Upper lobe of left lung (tissue), 6 donors: ENCODE data around the gene EPB41L1. TPM values are rescaled to one million over a fixed set of nuclear protein-coding genes. Genes with fewer than 3 reads are reported as not detected.
A peak's percentile ranks its signal among the peaks of the same experiment; 100 is the strongest.

Experiments
- ATAC-seq, 2 donors: fragments of 200-7000 bp; cut with Tn5 transposase; one replicate each; pipeline ENCODE4 v1.9.1; 2022; ENCODE audit warnings: mild to moderate bottlenecking in 2 of 2, moderate library complexity in 2 of 2; ENCODE audit not compliant: low FRiP score in 2 of 2
- DNase-seq, 2 donors: peaks; one replicate each; pipeline ENCODE4 v3.0.0-alpha.2; 2019 to 2020
- H3K27ac ChIP-seq, 4 donors: fragments of 200-600 bp; sonication (generic); one replicate each; pipeline ENCODE4 v1.5.1; 2016 to 2019
- H3K27me3 ChIP-seq, 4 donors: fragments of 200-600 bp; sonication (generic); one replicate each; pipeline ENCODE4 v1.5.1; 2017 to 2019
- H3K36me3 ChIP-seq, 4 donors: fragments of 200-600 bp; sonication (generic); one replicate each; pipeline ENCODE4 v1.5.1; 2016 to 2019
- H3K4me1 ChIP-seq, 4 donors: fragments of 200-600 bp; sonication (generic); one replicate each; pipeline ENCODE4 v1.5.1; 2018 to 2019
- H3K4me3 ChIP-seq, 4 donors: fragments of 200-600 bp; sonication (generic); one replicate each; pipeline ENCODE4 v1.5.1; 2017 to 2019; ENCODE audit warnings: mild to moderate bottlenecking in 2 of 4, moderate library complexity in 1 of 4
- H3K9me3 ChIP-seq, 4 donors: fragments of 200-600 bp; sonication (generic); one replicate each; pipeline ENCODE4 v1.5.1; 2018 to 2019
- EP300 ChIP-seq, 4 donors: sonication (generic); formaldehyde crosslinking; IDR thresholded peaks; one replicate each; pipeline ENCODE4 v1.5.1; 2017; ENCODE audit warnings: antibody characterized with exemption in 4 of 4, control low read depth in 2 of 4
- POLR2A ChIP-seq, 4 donors: fragments of 450-650 bp; IDR thresholded peaks; one replicate each; pipeline ENCODE4 v1.5.1; 2016 to 2017; ENCODE audit warnings: antibody characterized with exemption in 4 of 4, mild to moderate bottlenecking in 2 of 4
- POLR2AphosphoS5 ChIP-seq, 2 donors: sonication (generic); formaldehyde crosslinking; IDR thresholded peaks; one replicate each; pipeline ENCODE4 v1.5.1; 2017; ENCODE audit warnings: antibody characterized with exemption in 2 of 2
- WGBS, 2 donors: methylation state at CpG; one replicate each; pipeline ENCODE4 v1.1.5; 2017 to 2018; 5-methylcytosine and 5-hydroxymethylcytosine counted together
- total RNA-seq, 6 donors: library from RNA; depleted of rRNA in 4 of 6; stranded (reverse); fragments of >200 nt in 4 of 6; gene quantifications; one replicate each; pipeline versions ENCODE4 v1.1.0 to v1.2.1, GENCODE V29; 2016 to 2021
- TF ChIP-seq, protein P1 (sequence below), 6 experiments: fragments of 450-650 bp in 4 of 6; fragments of 200-600 bp in 2 of 6; sonication (generic) in 2 of 6; IDR thresholded peaks; one replicate each; pipeline ENCODE4 v1.5.1; 2016 to 2019; ENCODE audit warnings: antibody characterized with exemption in 6 of 6
- donor health status: DM: no; HTN: no; CAD: no; lungs with moderate emphysema.
- donor health status: DM: no; HTN: yes; CAD: no; lungs with severe emphysema.

Gene EPB41L1
- total RNA-seq, 6 donors from 2014 or later, result 56.6 to 104 (median 79.2) TPM

DNA sequence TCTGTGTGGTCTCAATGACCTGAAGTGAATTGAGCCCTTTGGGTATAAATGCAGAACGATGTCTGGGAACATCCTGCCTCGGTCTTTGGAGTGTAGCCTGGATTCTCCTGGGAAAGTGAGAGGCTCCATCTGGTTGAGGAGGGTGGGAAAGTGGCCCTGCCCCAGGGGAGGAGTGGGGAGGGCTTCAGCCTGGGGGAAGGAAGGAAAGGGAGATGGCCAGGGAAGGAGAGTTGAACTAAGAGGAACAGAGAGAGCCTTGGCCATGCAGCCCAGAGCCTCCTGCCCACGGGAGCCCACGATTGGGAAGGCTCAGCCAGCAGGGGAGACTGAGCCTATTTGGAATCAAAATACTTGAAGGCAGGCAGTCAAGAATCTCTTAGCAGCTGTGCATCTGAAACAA, 2.3 kb upstream of the EPB41L1 start:
- no peaks in the 10 kb centered on the region for H3K9me3 ChIP-seq
- peak in 1 of 2 donors; percentile 36 for TF ChIP-seq POLR2AphosphoS5 (IDR thresholded peaks at IDR 0.05)
- TF ChIP-seq, protein P1, sequence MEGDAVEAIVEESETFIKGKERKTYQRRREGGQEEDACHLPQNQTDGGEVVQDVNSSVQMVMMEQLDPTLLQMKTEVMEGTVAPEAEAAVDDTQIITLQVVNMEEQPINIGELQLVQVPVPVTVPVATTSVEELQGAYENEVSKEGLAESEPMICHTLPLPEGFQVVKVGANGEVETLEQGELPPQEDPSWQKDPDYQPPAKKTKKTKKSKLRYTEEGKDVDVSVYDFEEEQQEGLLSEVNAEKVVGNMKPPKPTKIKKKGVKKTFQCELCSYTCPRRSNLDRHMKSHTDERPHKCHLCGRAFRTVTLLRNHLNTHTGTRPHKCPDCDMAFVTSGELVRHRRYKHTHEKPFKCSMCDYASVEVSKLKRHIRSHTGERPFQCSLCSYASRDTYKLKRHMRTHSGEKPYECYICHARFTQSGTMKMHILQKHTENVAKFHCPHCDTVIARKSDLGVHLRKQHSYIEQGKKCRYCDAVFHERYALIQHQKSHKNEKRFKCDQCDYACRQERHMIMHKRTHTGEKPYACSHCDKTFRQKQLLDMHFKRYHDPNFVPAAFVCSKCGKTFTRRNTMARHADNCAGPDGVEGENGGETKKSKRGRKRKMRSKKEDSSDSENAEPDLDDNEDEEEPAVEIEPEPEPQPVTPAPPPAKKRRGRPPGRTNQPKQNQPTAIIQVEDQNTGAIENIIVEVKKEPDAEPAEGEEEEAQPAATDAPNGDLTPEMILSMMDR (IDR thresholded peaks at IDR 0.05), result no peak
- H3K36me3 ChIP-seq, result no peaks in the 10 kb centered on the region
- no peaks in the 10 kb centered on the region for H3K27me3 ChIP-seq
- H3K4me3 ChIP-seq, result no peak overlapping the region
- ATAC-seq (no peak), DNase-seq (no peak)
- H3K27ac ChIP-seq, result peak overlapping the region in 1 of 4 donors; percentile 46
- 51 to 61% methylated on average over 4 of the region's 4 CpGs for WGBS, 2 donors
- peaks cover 8 to 31% (median 22%) of the 10 kb centered on the region in 4 donors for H3K4me1 ChIP-seq

DNA sequence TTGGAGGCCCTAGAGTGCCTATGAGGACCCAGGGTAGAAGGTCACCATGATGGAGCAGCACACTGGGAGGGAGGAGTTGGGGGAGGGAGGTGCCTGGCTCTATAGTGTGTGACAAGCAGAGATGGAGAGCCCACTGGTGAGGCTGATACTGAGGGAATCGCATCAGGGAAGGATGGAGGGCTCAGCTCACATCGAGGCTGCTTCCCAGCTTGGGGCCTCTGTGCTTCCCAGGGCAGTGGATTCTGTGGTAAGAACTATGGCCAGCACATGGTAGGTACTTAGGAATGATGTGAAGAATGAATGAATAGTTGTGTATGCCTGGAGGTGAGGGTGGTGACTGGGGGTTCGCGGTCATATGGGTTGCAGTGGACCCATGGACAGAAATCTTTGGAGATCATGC, 1.3 kb upstream of the EPB41L1 start:
- TF ChIP-seq EP300 (IDR thresholded peaks at IDR 0.05) (no peak), POLR2A (IDR thresholded peaks at IDR 0.05) (no peak), POLR2AphosphoS5 (IDR thresholded peaks at IDR 0.05) (no peak)
- TF ChIP-seq, protein P1 (IDR thresholded peaks at IDR 0.05), result no peak
- DNase-seq (no peak), ATAC-seq (no peak)
- no peaks in the 10 kb centered on the region for H3K9me3 ChIP-seq
- H3K4me3 ChIP-seq, result no peak overlapping the region
- H3K27me3 ChIP-seq, result no peaks in the 10 kb centered on the region
- 95 to 96% methylated on average over 4 of the region's 4 CpGs for WGBS, 2 donors
- H3K4me1 ChIP-seq, result peaks cover 8 to 27% (median 18%) of the 10 kb centered on the region in 4 donors
- peak overlapping the region in 1 of 4 donors; percentile 46 for H3K27ac ChIP-seq
- no peaks in the 10 kb centered on the region for H3K36me3 ChIP-seq

DNA sequence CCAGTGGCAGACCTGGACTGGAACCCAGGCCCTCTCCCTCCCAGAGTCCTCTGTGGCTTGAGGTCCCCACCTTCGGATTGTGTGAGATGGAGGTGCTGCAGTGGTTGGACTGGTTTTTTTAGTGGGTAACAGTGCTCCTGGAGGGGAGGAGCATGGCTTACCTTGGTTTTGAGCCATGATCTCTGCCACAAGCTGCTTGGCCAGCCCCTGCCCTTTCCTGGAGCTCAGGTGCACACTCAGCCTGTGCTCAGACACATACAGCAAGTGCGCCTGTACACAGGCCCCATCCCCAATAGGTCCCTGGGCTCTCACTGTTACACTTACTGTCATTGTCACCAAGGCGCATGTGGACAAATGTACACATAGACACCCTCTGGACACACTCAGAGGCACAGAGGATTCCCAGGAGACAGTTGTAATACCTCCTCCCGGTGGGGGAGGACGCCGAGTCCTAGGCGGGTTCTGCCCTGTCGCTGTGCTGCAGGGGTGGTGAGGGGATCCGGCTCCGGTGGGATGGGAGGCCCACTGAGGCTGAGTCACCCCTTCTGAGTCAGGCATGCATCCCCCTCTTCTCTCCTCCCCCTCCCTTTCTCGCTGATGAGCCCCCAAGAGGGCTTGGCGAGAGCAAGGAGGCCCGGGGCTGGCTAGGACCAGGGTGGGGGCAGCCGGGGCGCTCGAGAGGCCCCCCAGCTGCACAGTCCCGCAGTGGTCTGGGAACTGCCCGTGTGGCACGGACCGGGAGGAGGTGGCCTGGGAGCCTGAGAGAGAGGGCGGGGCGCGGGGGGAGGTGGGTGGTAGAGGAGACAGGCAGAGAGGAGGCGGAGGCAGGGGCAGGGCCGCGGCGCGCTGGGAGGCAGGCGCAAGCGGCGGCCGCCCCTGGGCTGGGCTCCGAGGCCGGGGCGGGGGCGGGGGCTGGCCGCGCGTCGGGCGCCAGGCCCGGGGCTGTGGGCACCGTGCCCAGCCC, 522 bp upstream of the EPB41L1 start:
- 52 to 56% methylated on average over 3 to 6 of the region's 43 CpGs for WGBS, 2 donors
- Histone ChIP-seq H3K4me3 (peak overlapping the region; percentile 54 to 69 (median 65)), H3K36me3 (no peaks in the 10 kb centered on the region), H3K27me3 (no peaks in the 10 kb centered on the region), H3K4me1 (peaks cover 8 to 25% (median 18%) of the 10 kb centered on the region in 4 donors), H3K27ac (peak overlapping the region in 3 of 4 donors; percentile 63 to 83 (median 77)), H3K9me3 (no peaks in the 10 kb centered on the region)
- ATAC-seq (peak; percentile 84 to 91), DNase-seq (peak; percentile 90 to 95)
- TF ChIP-seq, protein P1 (IDR thresholded peaks at IDR 0.05), result no peak
- TF ChIP-seq EP300 (IDR thresholded peaks at IDR 0.05) (no peak), POLR2AphosphoS5 (IDR thresholded peaks at IDR 0.05) (no peak), POLR2A (IDR thresholded peaks at IDR 0.05) (peak in 1 of 4 donors; percentile 8)

DNA sequence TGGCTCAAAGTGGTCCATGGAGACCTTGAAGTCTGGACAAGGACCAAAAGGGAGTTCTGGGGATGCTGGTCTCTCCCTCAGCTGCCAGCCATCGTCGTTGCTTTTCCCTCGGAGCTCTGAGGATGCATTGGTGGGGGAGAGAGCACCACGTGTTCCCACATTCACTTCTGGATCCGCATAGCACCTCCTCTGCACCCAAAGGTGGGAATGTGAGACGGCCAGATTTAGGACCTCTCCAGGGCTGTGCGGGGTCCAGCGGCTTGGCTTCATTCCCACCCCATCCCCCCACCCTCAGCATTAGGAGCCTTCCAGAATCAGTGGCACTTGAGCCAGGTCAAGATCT, 1.1 kb downstream of the EPB41L1 start:
- peaks cover 8 to 22% (median 18%) of the 10 kb centered on the region in 4 donors for H3K4me1 ChIP-seq
- no peaks in the 10 kb centered on the region for H3K27me3 ChIP-seq
- ATAC-seq (no peak), DNase-seq (no peak)
- WGBS, 2 donors, result 60 to 76% methylated on average over 1 to 8 of the region's 8 CpGs
- TF ChIP-seq POLR2A (IDR thresholded peaks at IDR 0.05) (no peak), POLR2AphosphoS5 (IDR thresholded peaks at IDR 0.05) (no peak), EP300 (IDR thresholded peaks at IDR 0.05) (no peak)
- TF ChIP-seq, protein P1 (IDR thresholded peaks at IDR 0.05), result no peak
- H3K27ac ChIP-seq, result peak overlapping the region in 1 of 4 donors; percentile 77
- no peaks in the 10 kb centered on the region for H3K9me3 ChIP-seq
- H3K36me3 ChIP-seq, result no peaks in the 10 kb centered on the region
- peak overlapping the region in 1 of 4 donors; percentile 69 for H3K4me3 ChIP-seq
